ENCODE results near the gene PNMA6E. TPM values are rescaled to one million over a fixed set of nuclear protein-coding genes. Genes with fewer than 3 reads are reported as not detected.

PNMA6E gene
- total and polyA plus RNA-seq, 9 of the 15 experiments (the other 6 are each of a cell fraction or from before 2014, with no cell fraction given): 0.03 TPM; not detected in 8

GRCh38 chrX:153400146-153401132 lies 711 bp downstream of the PNMA6E start (continued):
- TF ChIP-seq, protein P1, sequence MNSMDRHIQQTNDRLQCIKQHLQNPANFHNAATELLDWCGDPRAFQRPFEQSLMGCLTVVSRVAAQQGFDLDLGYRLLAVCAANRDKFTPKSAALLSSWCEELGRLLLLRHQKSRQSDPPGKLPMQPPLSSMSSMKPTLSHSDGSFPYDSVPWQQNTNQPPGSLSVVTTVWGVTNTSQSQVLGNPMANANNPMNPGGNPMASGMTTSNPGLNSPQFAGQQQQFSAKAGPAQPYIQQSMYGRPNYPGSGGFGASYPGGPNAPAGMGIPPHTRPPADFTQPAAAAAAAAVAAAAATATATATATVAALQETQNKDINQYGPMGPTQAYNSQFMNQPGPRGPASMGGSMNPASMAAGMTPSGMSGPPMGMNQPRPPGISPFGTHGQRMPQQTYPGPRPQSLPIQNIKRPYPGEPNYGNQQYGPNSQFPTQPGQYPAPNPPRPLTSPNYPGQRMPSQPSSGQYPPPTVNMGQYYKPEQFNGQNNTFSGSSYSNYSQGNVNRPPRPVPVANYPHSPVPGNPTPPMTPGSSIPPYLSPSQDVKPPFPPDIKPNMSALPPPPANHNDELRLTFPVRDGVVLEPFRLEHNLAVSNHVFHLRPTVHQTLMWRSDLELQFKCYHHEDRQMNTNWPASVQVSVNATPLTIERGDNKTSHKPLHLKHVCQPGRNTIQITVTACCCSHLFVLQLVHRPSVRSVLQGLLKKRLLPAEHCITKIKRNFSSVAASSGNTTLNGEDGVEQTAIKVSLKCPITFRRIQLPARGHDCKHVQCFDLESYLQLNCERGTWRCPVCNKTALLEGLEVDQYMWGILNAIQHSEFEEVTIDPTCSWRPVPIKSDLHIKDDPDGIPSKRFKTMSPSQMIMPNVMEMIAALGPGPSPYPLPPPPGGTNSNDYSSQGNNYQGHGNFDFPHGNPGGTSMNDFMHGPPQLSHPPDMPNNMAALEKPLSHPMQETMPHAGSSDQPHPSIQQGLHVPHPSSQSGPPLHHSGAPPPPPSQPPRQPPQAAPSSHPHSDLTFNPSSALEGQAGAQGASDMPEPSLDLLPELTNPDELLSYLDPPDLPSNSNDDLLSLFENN (IDR thresholded peaks at IDR 0.05; ENCODE audit: low read depth in 2 of 2, low read length in 2 of 2): no peak
- no peak for TF ChIP-seq TAF7 (tag; IDR thresholded peaks at IDR 0.05)
- TF ChIP-seq, protein P2, sequence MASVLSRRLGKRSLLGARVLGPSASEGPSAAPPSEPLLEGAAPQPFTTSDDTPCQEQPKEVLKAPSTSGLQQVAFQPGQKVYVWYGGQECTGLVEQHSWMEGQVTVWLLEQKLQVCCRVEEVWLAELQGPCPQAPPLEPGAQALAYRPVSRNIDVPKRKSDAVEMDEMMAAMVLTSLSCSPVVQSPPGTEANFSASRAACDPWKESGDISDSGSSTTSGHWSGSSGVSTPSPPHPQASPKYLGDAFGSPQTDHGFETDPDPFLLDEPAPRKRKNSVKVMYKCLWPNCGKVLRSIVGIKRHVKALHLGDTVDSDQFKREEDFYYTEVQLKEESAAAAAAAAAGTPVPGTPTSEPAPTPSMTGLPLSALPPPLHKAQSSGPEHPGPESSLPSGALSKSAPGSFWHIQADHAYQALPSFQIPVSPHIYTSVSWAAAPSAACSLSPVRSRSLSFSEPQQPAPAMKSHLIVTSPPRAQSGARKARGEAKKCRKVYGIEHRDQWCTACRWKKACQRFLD (CRISPR knock-in tag; IDR thresholded peaks at IDR 0.05): no peak
- TF ChIP-seq, protein P3, sequence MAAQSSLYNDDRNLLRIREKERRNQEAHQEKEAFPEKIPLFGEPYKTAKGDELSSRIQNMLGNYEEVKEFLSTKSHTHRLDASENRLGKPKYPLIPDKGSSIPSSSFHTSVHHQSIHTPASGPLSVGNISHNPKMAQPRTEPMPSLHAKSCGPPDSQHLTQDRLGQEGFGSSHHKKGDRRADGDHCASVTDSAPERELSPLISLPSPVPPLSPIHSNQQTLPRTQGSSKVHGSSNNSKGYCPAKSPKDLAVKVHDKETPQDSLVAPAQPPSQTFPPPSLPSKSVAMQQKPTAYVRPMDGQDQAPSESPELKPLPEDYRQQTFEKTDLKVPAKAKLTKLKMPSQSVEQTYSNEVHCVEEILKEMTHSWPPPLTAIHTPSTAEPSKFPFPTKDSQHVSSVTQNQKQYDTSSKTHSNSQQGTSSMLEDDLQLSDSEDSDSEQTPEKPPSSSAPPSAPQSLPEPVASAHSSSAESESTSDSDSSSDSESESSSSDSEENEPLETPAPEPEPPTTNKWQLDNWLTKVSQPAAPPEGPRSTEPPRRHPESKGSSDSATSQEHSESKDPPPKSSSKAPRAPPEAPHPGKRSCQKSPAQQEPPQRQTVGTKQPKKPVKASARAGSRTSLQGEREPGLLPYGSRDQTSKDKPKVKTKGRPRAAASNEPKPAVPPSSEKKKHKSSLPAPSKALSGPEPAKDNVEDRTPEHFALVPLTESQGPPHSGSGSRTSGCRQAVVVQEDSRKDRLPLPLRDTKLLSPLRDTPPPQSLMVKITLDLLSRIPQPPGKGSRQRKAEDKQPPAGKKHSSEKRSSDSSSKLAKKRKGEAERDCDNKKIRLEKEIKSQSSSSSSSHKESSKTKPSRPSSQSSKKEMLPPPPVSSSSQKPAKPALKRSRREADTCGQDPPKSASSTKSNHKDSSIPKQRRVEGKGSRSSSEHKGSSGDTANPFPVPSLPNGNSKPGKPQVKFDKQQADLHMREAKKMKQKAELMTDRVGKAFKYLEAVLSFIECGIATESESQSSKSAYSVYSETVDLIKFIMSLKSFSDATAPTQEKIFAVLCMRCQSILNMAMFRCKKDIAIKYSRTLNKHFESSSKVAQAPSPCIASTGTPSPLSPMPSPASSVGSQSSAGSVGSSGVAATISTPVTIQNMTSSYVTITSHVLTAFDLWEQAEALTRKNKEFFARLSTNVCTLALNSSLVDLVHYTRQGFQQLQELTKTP (IDR thresholded peaks at IDR 0.05; ENCODE audit: low read depth in 1 of 2, partially characterized antibody in 2 of 2): no peak
- TF ChIP-seq BCLAF1 (IDR thresholded peaks at IDR 0.05; ENCODE audit: borderline replicate concordance in 1 of 2, control insufficient read depth in 1 of 2, low read depth in 2 of 2, low read length in 1 of 2): no peak
- TF ChIP-seq PYGO2 (tag; IDR thresholded peaks at IDR 0.05): no peak
- TF ChIP-seq CXXC5 (CRISPR knock-in tag; IDR thresholded peaks at IDR 0.05): 0 out of 2 replicates have a peak, but pooled peaks have one; percentile 29
- no peak for TF ChIP-seq TEAD1 (CRISPR knock-in tag; IDR thresholded peaks at IDR 0.05)
- no peak for TF ChIP-seq ZNF76 (CRISPR knock-in tag; IDR thresholded peaks at IDR 0.05; ENCODE audit: borderline replicate concordance)
- TF ChIP-seq NFE2 (IDR thresholded peaks at IDR 0.05; ENCODE audit: low read depth): no peak
- no peak for TF ChIP-seq COPS2 (conservative IDR thresholded peaks at IDR 0.05)
- no peak for TF ChIP-seq MIER1 (IDR thresholded peaks at IDR 0.05; ENCODE audit: low read depth)

All from K562 (cell line).